B cell (primary cell): ENCODE results near the gene SPACA4. TPM values are rescaled to one million over a fixed set of nuclear protein-coding genes. Genes with fewer than 3 reads are reported as not detected.

Source experiments
- ATAC-seq: fragments of 200-7000 bp; cut with Tn5 transposase; one replicate; pipeline ENCODE4 v1.10.0; 2021; ENCODE audit warnings: low read depth, mild to moderate bottlenecking, moderate number of reproducible peaks, moderate library complexity
- CTCF ChIA-PET: fragments of 350-600 bp; sonication (Branson Sonifier 250); formaldehyde crosslinking; loops from one replicate; lab custom pipeline; 2021; ENCODE audit warnings: antibody characterized with exemption, inconsistent platforms; lab: Charles Lee
- POLR2A ChIA-PET: fragments of 350-600 bp; sonication (Branson Sonifier 250); formaldehyde crosslinking; loops from one replicate; lab custom pipeline; 2021; ENCODE audit warnings: antibody characterized with exemption; lab: Charles Lee
- DNase-seq: peaks from one replicate; pipeline ENCODE4 v3.0.0; 2013
- H2AFZ ChIP-seq: 2 replicates; pipeline ENCODE4 v1.6.1; 2012; ENCODE audit warnings: mild to moderate bottlenecking, low read depth, low read length; ENCODE audit not compliant: insufficient read depth, poor library complexity, severe bottlenecking
- H3K27ac ChIP-seq, 2 donors: 1 replicate in 1 of 2; 2 replicates in 1 of 2; pipeline ENCODE4 v1.5.1; 2012 to 2013; ENCODE audit warnings: low read length in 2 of 2, mild to moderate bottlenecking in 2 of 2, moderate library complexity in 1 of 2
- H3K27me3 ChIP-seq, 4 experiments: fragments of 200-600 bp in 1 of 4; sonication (generic) in 1 of 4; replicated peaks in 1 of 4; 1 replicate in 2 of 4; 2 replicates in 2 of 4; pipeline versions ENCODE4 v1.6.1 to v1.7.0; 2013 to 2016; ENCODE audit warnings: low read length in 3 of 4, mild to moderate bottlenecking in 2 of 4, mixed read lengths in 1 of 4, moderate library complexity in 1 of 4; ENCODE audit not compliant: insufficient read depth in 4 of 4, control insufficient read depth in 3 of 4; ENCODE audit errors: control extremely low read depth in 1 of 4
- H3K36me3 ChIP-seq, 2 experiments: replicated peaks in 1 of 2; 1 replicate in 1 of 2; 2 replicates in 1 of 2; pipeline versions ENCODE4 v1.6.1 to v1.7.1; 2013; ENCODE audit warnings: low read length in 1 of 2; ENCODE audit not compliant: insufficient read depth in 2 of 2, control insufficient read depth in 1 of 2; ENCODE audit errors: control extremely low read depth in 1 of 2, extremely low read depth in 1 of 2
- H3K4me1 ChIP-seq, 2 donors: fragments of 200-600 bp in 1 of 2; sonication (generic) in 1 of 2; 1 replicate in 1 of 2; 2 replicates in 1 of 2; pipeline versions ENCODE4 v1.5.1 to v1.6.1; 2013 to 2017; ENCODE audit warnings: low read length in 2 of 2; ENCODE audit not compliant: control insufficient read depth in 2 of 2, insufficient read depth in 2 of 2
- H3K4me2 ChIP-seq: replicated peaks from 2 replicates; pipeline ENCODE3; 2012; ENCODE audit warnings: mild to moderate bottlenecking, low read depth, low read length; ENCODE audit not compliant: poor library complexity, severe bottlenecking
- H3K4me3 ChIP-seq, 5 experiments: fragments of 200-600 bp in 1 of 5; sonication (generic) in 1 of 5; 1 replicate in 3 of 5; 2 replicates in 2 of 5; pipeline versions ENCODE4 v1.5.1 to v1.7.0; 2011 to 2016; ENCODE audit warnings: low read length in 4 of 5, mild to moderate bottlenecking in 4 of 5, low read depth in 2 of 5, control low read depth in 1 of 5, moderate library complexity in 1 of 5; ENCODE audit not compliant: insufficient read depth in 1 of 5; ENCODE audit errors: control extremely low read depth in 1 of 5, extremely low read depth in 1 of 5
- H3K79me2 ChIP-seq: fragments of 200-600 bp; sonication (generic); one replicate; pipeline ENCODE4 v1.6.0; 2016; ENCODE audit warnings: low read length; ENCODE audit not compliant: control insufficient read depth, insufficient read depth
- H3K9ac ChIP-seq: fragments of 200-600 bp; sonication (generic); 2 replicates; pipeline ENCODE4 v1.6.1; 2017; ENCODE audit warnings: mild to moderate bottlenecking, low read length, moderate library complexity
- H3K9me3 ChIP-seq, 3 donors: one replicate each; pipeline versions ENCODE4 v1.6.1 to v1.7.1; 2013; ENCODE audit warnings: low read length in 2 of 3; ENCODE audit not compliant: control insufficient read depth in 2 of 3, insufficient read depth in 1 of 3; ENCODE audit errors: control extremely low read depth in 1 of 3
- H4K20me1 ChIP-seq: 2 replicates; pipeline ENCODE4 v1.6.0; 2012; ENCODE audit warnings: mild to moderate bottlenecking, low read length; ENCODE audit not compliant: insufficient read depth, control insufficient read depth, poor library complexity, severe bottlenecking
- H3K27ac Mint-ChIP-seq: one replicate; pipeline ENCODE4 v1.8.0; 2021; ENCODE audit warnings: mixed read lengths
- H3K27me3 Mint-ChIP-seq: one replicate; pipeline ENCODE4 v1.8.0; 2021; ENCODE audit warnings: mixed read lengths
- H3K4me1 Mint-ChIP-seq: one replicate; pipeline ENCODE4 v1.8.0; 2021; ENCODE audit warnings: mixed read lengths
- H3K4me3 Mint-ChIP-seq: one replicate; pipeline ENCODE4 v1.8.0; 2021; ENCODE audit warnings: mixed read lengths
- H3K9me3 Mint-ChIP-seq: one replicate; pipeline ENCODE4 v1.8.0; 2022; ENCODE audit warnings: mixed read lengths; ENCODE audit not compliant: insufficient read depth
- CTCF ChIP-seq: fragments of 200-600 bp; IDR thresholded peaks from one replicate; pipeline ENCODE4 v1.8.0; 2022; ENCODE audit warnings: antibody characterized with exemption, mild to moderate bottlenecking
- EZH2 ChIP-seq: IDR thresholded peaks from 2 replicates; pipeline ENCODE4 v1.6.1; 2012; ENCODE audit warnings: borderline replicate concordance, low read depth, mild to moderate bottlenecking, moderate library complexity, low read length; ENCODE audit not compliant: insufficient read depth, poor library complexity, severe bottlenecking
- WGBS: methylation state at CpG from one replicate; pipeline ENCODE4 v1.1.5; 2013; ENCODE audit warnings: missing lambda C conversion rate; ENCODE audit not compliant: insufficient coverage; 5-methylcytosine and 5-hydroxymethylcytosine counted together
- intact Hi-C: fragments of 100-400 bp; cut with micrococcal nuclease; formaldehyde crosslinking; loops from one replicate; pipeline ENCODE4 v1.10.0; 2022
- polyA plus RNA-seq: library from polyadenylated mRNA; depleted of rRNA; stranded (reverse); fragments of >200 nt; gene quantifications from 2 replicates; pipeline ENCODE4 v1.2.3, GENCODE V29; 2012
- total RNA-seq, 2 donors: library from RNA; stranded (reverse); fragments of 120-200 nt in 1 of 2; gene quantifications; 1 replicate in 1 of 2; 2 replicates in 1 of 2; pipeline versions ENCODE4 v1.2.3 to v1.2.4, GENCODE V29; 2013 to 2022

Gene SPACA4
- total and polyA plus RNA-seq, 2 donors (not counting 1 experiment from before 2014, with no cell fraction given): not detected

GRCh38 chr19:48587387-48587786 is 19.2 kb upstream of the SPACA4 start:
- Histone ChIP-seq H4K20me1 (no peaks in the 10 kb centered on the region), H3K27me3 (peaks cover 0 to 7% (median 4%) of the 10 kb centered on the region in 4 experiments), H3K79me2 (no peaks in the 10 kb centered on the region), H3K9ac (no peak overlapping the region), H3K4me1 (peaks cover 4 to 15% of the 10 kb centered on the region in 2 donors), H3K4me3 (no peak overlapping the region), H3K36me3 (no peaks in the 10 kb centered on the region), H2AFZ (no peak overlapping the region), H3K4me2 (no peak overlapping the region), H3K9me3 (peaks cover 0 to 14% (median 0%) of the 10 kb centered on the region in 3 donors), H3K27ac (no peak overlapping the region)
- Mint-ChIP-seq H3K4me1 (peaks cover 12% of the 10 kb centered on the region), H3K4me3 (no peak overlapping the region), H3K27me3 (peaks cover 14% of the 10 kb centered on the region), H3K9me3 (no peaks in the 10 kb centered on the region), H3K27ac (peak overlapping the region; percentile 3)
- ATAC-seq: no peak
- ChIA-PET CTCF (interaction anchor here (0.5 to 5.0 kb wide), 13 partner anchors 20 to 320 kb away, joined by 3 to 40 read pairs (median 4); partner anchors contain the start of genes FAM83E and SPACA4), POLR2A (interaction anchor here (0.6 kb wide), 1 partner anchor 253 kb away, joined by 3 read pairs; no protein-coding TSS in a partner anchor)
- WGBS: 100% methylated on average over 1 of the region's 3 CpGs
- no peak for DNase-seq
- intact Hi-C loops: no loop called here
- TF ChIP-seq EZH2 (no peak), CTCF (no peak)
